ENCODE measurements around the gene MCC. TPM values are rescaled to one million over a fixed set of nuclear protein-coding genes. Genes with fewer than 3 reads are reported as not detected.

The MCC gene
- total RNA-seq, 1 donor from 2014 or later, result 10.1 TPM

- DNase-seq (ENCODE audit: low read depth in 2 of 2), result no peak
Measured at GRCh38 chr5:113181853-113182490, 306.3 kb downstream of the MCC start.

- DNase-seq (ENCODE audit: low read depth in 2 of 2), result no peak
Measured at GRCh38 chr5:113181409-113181808, 306.8 kb downstream of the MCC start.

GRCh38 chr5:113179156-113179555, 309.1 kb downstream of the MCC start:
- DNase-seq (ENCODE audit: low read depth in 2 of 2), result no peak

- DNase-seq (ENCODE audit: low read depth in 2 of 2), result no peak
Measured at GRCh38 chr5:113178073-113178779, 310.0 kb downstream of the MCC start.

- DNase-seq (ENCODE audit: low read depth in 2 of 2), result no peak
Measured at GRCh38 chr5:113177225-113177624, 311.0 kb downstream of the MCC start.

GRCh38 chr5:113176734-113177133, 311.5 kb downstream of the MCC start:
- no peak for DNase-seq (ENCODE audit: low read depth in 2 of 2)

GRCh38 chr5:113176196-113176595, 312.1 kb downstream of the MCC start:
- no peak for DNase-seq (ENCODE audit: low read depth in 2 of 2)

GRCh38 chr5:113172231-113172826, 315.9 kb downstream of the MCC start:
- DNase-seq (ENCODE audit: low read depth in 2 of 2), result no peak

GRCh38 chr5:113171520-113171919, 316.7 kb downstream of the MCC start:
- no peak for DNase-seq (ENCODE audit: low read depth in 2 of 2)

- DNase-seq (ENCODE audit: low read depth in 2 of 2), result no peak
Measured at GRCh38 chr5:113170707-113171106, 317.5 kb downstream of the MCC start.

- no peak for DNase-seq (ENCODE audit: low read depth in 2 of 2)
Measured at GRCh38 chr5:113169720-113170119, 318.5 kb downstream of the MCC start.

GRCh38 chr5:113167985-113168384, 320.3 kb downstream of the MCC start:
- DNase-seq (ENCODE audit: low read depth in 2 of 2), result no peak

GRCh38 chr5:113166852-113167366, 321.3 kb downstream of the MCC start:
- peak; percentile 27 to 53 for DNase-seq (ENCODE audit: low read depth in 2 of 2)

GRCh38 chr5:113166261-113166660, 322.0 kb downstream of the MCC start:
- DNase-seq (ENCODE audit: low read depth in 2 of 2), result no peak

- DNase-seq (ENCODE audit: low read depth in 2 of 2), result no peak
Measured at GRCh38 chr5:113164021-113164420, 324.2 kb downstream of the MCC start.

GRCh38 chr5:113163328-113163727, 324.9 kb downstream of the MCC start:
- peak; percentile 37 to 43 for DNase-seq (ENCODE audit: low read depth in 2 of 2)

GRCh38 chr5:113162770-113163169, 325.5 kb downstream of the MCC start:
- peak in 1 of 2 donors; percentile 24 for DNase-seq (ENCODE audit: low read depth in 2 of 2)

GRCh38 chr5:113162208-113162607, 326.0 kb downstream of the MCC start:
- DNase-seq (ENCODE audit: low read depth in 2 of 2), result no peak

- no peak for DNase-seq (ENCODE audit: low read depth in 2 of 2)
Measured at GRCh38 chr5:113161806-113162205, 326.4 kb downstream of the MCC start.

GRCh38 chr5:113157886-113158285, 330.4 kb downstream of the MCC start:
- no peak for DNase-seq (ENCODE audit: low read depth in 2 of 2)

- DNase-seq (ENCODE audit: low read depth in 2 of 2), result no peak
Measured at GRCh38 chr5:113156271-113156877, 331.9 kb downstream of the MCC start.

GRCh38 chr5:113153512-113154097, 334.6 kb downstream of the MCC start:
- no peak for DNase-seq (ENCODE audit: low read depth in 2 of 2)
